ENCODE results near the gene C1orf52. TPM values are rescaled to one million over a fixed set of nuclear protein-coding genes. Genes with fewer than 3 reads are reported as not detected.

Gene C1orf52
- total RNA-seq, 1 donor from 2014 or later, result 29.8 TPM

GRCh38 chr1:85240174-85240601 is 19.3 kb downstream of the C1orf52 start:
- H3K27ac Mint-ChIP-seq, result no peak overlapping the region
- no peak overlapping the region for H3K4me3 Mint-ChIP-seq

GRCh38 chr1:85237613-85238012 is 21.8 kb downstream of the C1orf52 start:
- Mint-ChIP-seq H3K4me1 (peaks cover 11% of the 10 kb centered on the region), H3K27ac (no peak overlapping the region), H3K4me3 (no peak overlapping the region), H3K36me3 (ENCODE audit: low read depth) (no peaks in the 10 kb centered on the region), H3K27me3 (peaks cover 6% of the 10 kb centered on the region), H3K9me3 (no peaks in the 10 kb centered on the region)
- intact Hi-C loops (cut with micrococcal nuclease), result no loop called here
- DNase-seq, result no peak

More at GRCh38 chr1:85240174-85240601, 19.3 kb downstream of the C1orf52 start:
- H3K36me3 Mint-ChIP-seq (ENCODE audit: low read depth), result no peaks in the 10 kb centered on the region
- peaks cover 15% of the 10 kb centered on the region for H3K4me1 Mint-ChIP-seq
- no peak for DNase-seq
- peaks cover 4% of the 10 kb centered on the region for H3K27me3 Mint-ChIP-seq
- H3K9me3 Mint-ChIP-seq, result no peaks in the 10 kb centered on the region
- intact Hi-C loops (cut with micrococcal nuclease), result no loop called here

GRCh38 chr1:85230305-85230977 is 29.0 kb downstream of the C1orf52 start:
- Mint-ChIP-seq H3K4me1 (no peaks in the 10 kb centered on the region), H3K4me3 (no peak overlapping the region), H3K27ac (no peak overlapping the region), H3K36me3 (ENCODE audit: low read depth) (no peaks in the 10 kb centered on the region), H3K9me3 (no peaks in the 10 kb centered on the region), H3K27me3 (peaks cover 16% of the 10 kb centered on the region)
- intact Hi-C loops (cut with micrococcal nuclease), result no loop called here
- DNase-seq, result no peak

GRCh38 chr1:85229574-85230097 is 29.8 kb downstream of the C1orf52 start:
- H3K27me3 Mint-ChIP-seq, result peaks cover 14% of the 10 kb centered on the region
- H3K9me3 Mint-ChIP-seq, result no peaks in the 10 kb centered on the region
- H3K36me3 Mint-ChIP-seq (ENCODE audit: low read depth), result no peaks in the 10 kb centered on the region
- no peak overlapping the region for H3K27ac Mint-ChIP-seq
- intact Hi-C loops (cut with micrococcal nuclease), result no loop called here
- no peaks in the 10 kb centered on the region for H3K4me1 Mint-ChIP-seq
- no peak for DNase-seq
- H3K4me3 Mint-ChIP-seq, result no peak overlapping the region

GRCh38 chr1:85228972-85229371 is 30.5 kb downstream of the C1orf52 start:
- Mint-ChIP-seq H3K27ac (no peak overlapping the region), H3K4me1 (no peaks in the 10 kb centered on the region), H3K9me3 (no peaks in the 10 kb centered on the region), H3K4me3 (no peak overlapping the region), H3K27me3 (peaks cover 16% of the 10 kb centered on the region), H3K36me3 (ENCODE audit: low read depth) (no peaks in the 10 kb centered on the region)
- intact Hi-C loops (cut with micrococcal nuclease), result no loop called here
- DNase-seq, result no peak

- Mint-ChIP-seq H3K4me1 (no peaks in the 10 kb centered on the region), H3K36me3 (ENCODE audit: low read depth) (no peaks in the 10 kb centered on the region), H3K9me3 (no peaks in the 10 kb centered on the region), H3K27ac (no peak overlapping the region), H3K27me3 (peaks cover 18% of the 10 kb centered on the region), H3K4me3 (no peak overlapping the region)
- DNase-seq, result no peak
- intact Hi-C loops (cut with micrococcal nuclease), result no loop called here
These were observed 33.7 kb downstream of the C1orf52 start for GRCh38 chr1:85225624-85226380.

- Mint-ChIP-seq H3K4me1 (no peaks in the 10 kb centered on the region), H3K9me3 (no peaks in the 10 kb centered on the region), H3K27ac (no peak overlapping the region), H3K27me3 (peaks cover 24% of the 10 kb centered on the region), H3K4me3 (no peak overlapping the region), H3K36me3 (ENCODE audit: low read depth) (no peaks in the 10 kb centered on the region)
- intact Hi-C loops (cut with micrococcal nuclease), result no loop called here
- DNase-seq, result no peak
These were observed 34.5 kb downstream of the C1orf52 start for GRCh38 chr1:85224734-85225623.

- Mint-ChIP-seq H3K9me3 (no peaks in the 10 kb centered on the region), H3K27ac (no peak overlapping the region), H3K36me3 (ENCODE audit: low read depth) (no peaks in the 10 kb centered on the region), H3K27me3 (peaks cover 26% of the 10 kb centered on the region), H3K4me3 (no peak overlapping the region), H3K4me1 (no peaks in the 10 kb centered on the region)
- no peak for DNase-seq
- intact Hi-C loops (cut with micrococcal nuclease), result no loop called here
These were observed 35.2 kb downstream of the C1orf52 start for GRCh38 chr1:85224295-85224694.

- Mint-ChIP-seq H3K27ac (no peak overlapping the region), H3K36me3 (ENCODE audit: low read depth) (no peaks in the 10 kb centered on the region), H3K4me1 (no peaks in the 10 kb centered on the region), H3K27me3 (peaks cover 29% of the 10 kb centered on the region), H3K4me3 (no peak overlapping the region), H3K9me3 (no peaks in the 10 kb centered on the region)
- intact Hi-C loops (cut with micrococcal nuclease), result no loop called here
- DNase-seq, result no peak
These were observed 36.1 kb downstream of the C1orf52 start for GRCh38 chr1:85223334-85223733.

- Mint-ChIP-seq H3K4me3 (no peak overlapping the region), H3K36me3 (ENCODE audit: low read depth) (no peaks in the 10 kb centered on the region), H3K4me1 (no peaks in the 10 kb centered on the region), H3K27ac (no peak overlapping the region), H3K27me3 (peaks cover 32% of the 10 kb centered on the region), H3K9me3 (no peaks in the 10 kb centered on the region)
- DNase-seq, result no peak
- intact Hi-C loops (cut with micrococcal nuclease), result no loop called here
These were observed 38.7 kb downstream of the C1orf52 start for GRCh38 chr1:85220756-85221201.

- Mint-ChIP-seq H3K4me3 (no peak overlapping the region), H3K4me1 (no peaks in the 10 kb centered on the region), H3K36me3 (ENCODE audit: low read depth) (no peaks in the 10 kb centered on the region), H3K9me3 (no peaks in the 10 kb centered on the region), H3K27ac (no peak overlapping the region), H3K27me3 (peaks cover 36% of the 10 kb centered on the region)
- no peak for DNase-seq
- intact Hi-C loops (cut with micrococcal nuclease), result no loop called here
These were observed 39.4 kb downstream of the C1orf52 start for GRCh38 chr1:85219853-85220610.

GRCh38 chr1:85216697-85217096 is 42.8 kb downstream of the C1orf52 start:
- intact Hi-C loops (cut with micrococcal nuclease), result no loop called here
- no peak overlapping the region for H3K4me3 Mint-ChIP-seq
- H3K27me3 Mint-ChIP-seq, result peaks cover 37% of the 10 kb centered on the region
- H3K27ac Mint-ChIP-seq, result no peak overlapping the region
- no peaks in the 10 kb centered on the region for H3K36me3 Mint-ChIP-seq (ENCODE audit: low read depth)
- no peaks in the 10 kb centered on the region for H3K9me3 Mint-ChIP-seq
- no peak for DNase-seq
- H3K4me1 Mint-ChIP-seq, result no peaks in the 10 kb centered on the region

GRCh38 chr1:85214654-85215053 is 44.8 kb downstream of the C1orf52 start:
- Mint-ChIP-seq H3K4me3 (no peak overlapping the region), H3K36me3 (ENCODE audit: low read depth) (no peaks in the 10 kb centered on the region), H3K9me3 (no peaks in the 10 kb centered on the region), H3K4me1 (no peaks in the 10 kb centered on the region), H3K27ac (no peak overlapping the region), H3K27me3 (peaks cover 36% of the 10 kb centered on the region)
- no peak for DNase-seq
- intact Hi-C loops (cut with micrococcal nuclease), result no loop called here

All from activated CD4-positive, alpha-beta T cell treated with anti-CD3 and anti-CD28 coated beads, Interleukin-2, amount 10 ng/mL, durations not matched to agents 24 days and 14 days (primary cell).